IMR-90 (cell line): ENCODE measurements around the gene FNBP1. TPM values are rescaled to one million over a fixed set of nuclear protein-coding genes. Genes with fewer than 3 reads are reported as not detected.

Source experiments
- ATAC-seq: fragments of 200-7000 bp; cut with Tn5 transposase; 2 replicates; pipeline ENCODE4 v1.9.1; 2020; ENCODE audit warnings: low read depth, mild to moderate bottlenecking, moderate library complexity
- BruUV-seq: library from RNA; stranded (reverse); fragments of 400-500 nt; replicated peaks from 2 replicates; lab custom pipeline; 2021; lab: Mats Ljungman, UMichigan
- CTCF ChIA-PET: fragments of 300-600 bp; formaldehyde crosslinking; extraction: SDS; loops from one replicate; lab custom pipeline; 2021; ENCODE audit warnings: antibody characterized with exemption; lab: Yijun Ruan, JAX
- POLR2A ChIA-PET: fragments of 300-600 bp; sonication (Branson Sonifier 250); formaldehyde crosslinking; loops from one replicate; lab custom pipeline; 2022; ENCODE audit warnings: antibody characterized with exemption; ENCODE audit not compliant: unreplicated experiment; lab: Charles Lee
- DNase-seq: peaks from one replicate; pipeline ENCODE4 v3.0.0; 2013
- H2AFZ ChIP-seq: replicated peaks from 2 replicates; pipeline ENCODE3; 2013; ENCODE audit warnings: low read length, mild to moderate bottlenecking; ENCODE audit not compliant: poor library complexity
- H2AK5ac ChIP-seq: 2 replicates; pipeline ENCODE4 v1.6.1; 2013; ENCODE audit warnings: low read depth, low read length, inconsistent platforms
- H2AK9ac ChIP-seq: replicated peaks from 2 replicates; pipeline ENCODE3; 2013; ENCODE audit warnings: mild to moderate bottlenecking, low read depth, low read length, moderate library complexity; ENCODE audit not compliant: poor library complexity
- H2BK120ac ChIP-seq: 2 replicates; pipeline ENCODE4 v1.6.1; 2013; ENCODE audit warnings: low read depth, low read length, inconsistent platforms
- H2BK15ac ChIP-seq: 3 replicates; pipeline ENCODE4 v1.6.1; 2013; ENCODE audit warnings: low read depth, low read length, inconsistent platforms
- H2BK20ac ChIP-seq: 2 replicates; pipeline ENCODE4 v1.6.1; 2013; ENCODE audit warnings: low read depth, mild to moderate bottlenecking, inconsistent platforms, low read length, moderate library complexity
- H2BK5ac ChIP-seq: 2 replicates; pipeline ENCODE4 v1.6.1; 2013; ENCODE audit warnings: mild to moderate bottlenecking, low read depth, low read length, inconsistent platforms; ENCODE audit not compliant: poor library complexity, severe bottlenecking
- H3K14ac ChIP-seq: replicated peaks from 2 replicates; pipeline ENCODE4 v1.6.1; 2013; ENCODE audit warnings: low read depth, low read length, inconsistent platforms
- H3K18ac ChIP-seq: 2 replicates; pipeline ENCODE4 v1.6.1; 2013; ENCODE audit warnings: low read depth, low read length, control low read depth
- H3K23ac ChIP-seq: 2 replicates; pipeline ENCODE4 v1.6.1; 2013; ENCODE audit warnings: low read depth, low read length, inconsistent platforms
- H3K27ac ChIP-seq: 2 replicates; pipeline ENCODE4 v1.5.1; 2013; ENCODE audit warnings: mild to moderate bottlenecking, control low read depth, low read length; ENCODE audit not compliant: insufficient read depth
- H3K27me3 ChIP-seq: 2 replicates; pipeline ENCODE4 v1.6.1; 2013; ENCODE audit warnings: low read length; ENCODE audit not compliant: control insufficient read depth, insufficient read depth
- H3K36me3 ChIP-seq: 2 replicates; pipeline ENCODE4 v1.6.1; 2013; ENCODE audit warnings: low read length, mixed read lengths; ENCODE audit not compliant: control insufficient read depth, insufficient read depth
- H3K4ac ChIP-seq: 2 replicates; pipeline ENCODE4 v1.6.1; 2013; ENCODE audit warnings: low read depth, low read length, inconsistent platforms
- H3K4me1 ChIP-seq: 2 replicates; pipeline ENCODE4 v1.6.1; 2013; ENCODE audit warnings: low read length, mixed read lengths; ENCODE audit not compliant: control insufficient read depth, insufficient read depth
- H3K4me2 ChIP-seq: 2 replicates; pipeline ENCODE4 v1.6.1; 2013; ENCODE audit warnings: low read depth, mild to moderate bottlenecking, control low read depth, low read length, moderate library complexity
- H3K4me3 ChIP-seq: 2 replicates; pipeline ENCODE4 v1.5.1; 2013; ENCODE audit warnings: low read depth, mild to moderate bottlenecking, control low read depth, low read length, moderate library complexity; ENCODE audit not compliant: insufficient read depth
- H3K56ac ChIP-seq: 2 replicates; pipeline ENCODE4 v1.6.1; 2013; ENCODE audit warnings: low read length, inconsistent platforms; ENCODE audit not compliant: insufficient read depth; ENCODE audit errors: extremely low read depth
- H3K79me1 ChIP-seq, 2 experiments: 2 replicates each; pipeline ENCODE4 v1.6.1; 2013; ENCODE audit warnings: low read length in 2 of 2, inconsistent platforms in 1 of 2, low read depth in 1 of 2
- H3K9ac ChIP-seq: 2 replicates; pipeline ENCODE4 v1.6.1; 2013; ENCODE audit warnings: low read depth, low read length, control low read depth
- H3K9me1 ChIP-seq: 2 replicates; pipeline ENCODE4 v1.6.1; 2013; ENCODE audit warnings: low read length, inconsistent platforms; ENCODE audit not compliant: insufficient read depth
- H3K9me3 ChIP-seq: 2 replicates; pipeline ENCODE4 v1.6.1; 2013; ENCODE audit warnings: low read length; ENCODE audit not compliant: control insufficient read depth, insufficient read depth
- H4K20me1 ChIP-seq: 2 replicates; pipeline ENCODE4 v1.6.1; 2013; ENCODE audit warnings: low read length, inconsistent platforms; ENCODE audit not compliant: insufficient read depth
- H4K5ac ChIP-seq: 2 replicates; pipeline ENCODE4 v1.6.1; 2013; ENCODE audit warnings: mild to moderate bottlenecking, low read depth, low read length, control low read depth
- H4K8ac ChIP-seq, 2 experiments: 2 replicates each; pipeline ENCODE4 v1.6.1; 2013; ENCODE audit warnings: low read depth in 2 of 2, low read length in 2 of 2, control low read depth in 1 of 2, inconsistent platforms in 1 of 2
- H4K91ac ChIP-seq: 2 replicates; pipeline ENCODE4 v1.6.1; 2013; ENCODE audit warnings: low read depth, low read length, inconsistent platforms; ENCODE audit not compliant: insufficient read depth
- BHLHE40 ChIP-seq: fragments of 150-350 bp; IDR thresholded peaks from 2 replicates; pipeline ENCODE4 v1.6.1; 2016; ENCODE audit warnings: mild to moderate bottlenecking, low read depth, low read length
- CEBPB ChIP-seq: IDR thresholded peaks from 2 replicates; pipeline ENCODE4 v1.6.1; 2012; ENCODE audit warnings: low read depth, low read length, improper control_type of control experiment
- CHD1 ChIP-seq: IDR thresholded peaks from 2 replicates; pipeline ENCODE4 v1.6.1; 2012; ENCODE audit warnings: low read depth, low read length, improper control_type of control experiment
- ELK1 ChIP-seq: fragments of 150-350 bp; IDR thresholded peaks from 2 replicates; pipeline ENCODE4 v1.6.1; 2016; ENCODE audit warnings: low read depth, mild to moderate bottlenecking, low read length, moderate library complexity, borderline replicate concordance
- FOS ChIP-seq: fragments of 150-350 bp; IDR thresholded peaks from 2 replicates; pipeline ENCODE4 v1.6.1; 2016; ENCODE audit warnings: low read depth, low read length
- MAFK ChIP-seq: IDR thresholded peaks from 2 replicates; pipeline ENCODE4 v1.6.1; 2012; ENCODE audit warnings: low read depth, low read length, improper control_type of control experiment
- MAZ ChIP-seq: IDR thresholded peaks from 2 replicates; pipeline ENCODE4 v1.6.1; 2012; ENCODE audit warnings: low read depth, mild to moderate bottlenecking, low read length, improper control_type of control experiment, moderate library complexity, borderline replicate concordance
- MXI1 ChIP-seq: IDR thresholded peaks from 2 replicates; pipeline ENCODE4 v1.6.1; 2012; ENCODE audit warnings: low read depth, mild to moderate bottlenecking, low read length, moderate library complexity, borderline replicate concordance
- NFE2L2 ChIP-seq: fragments of 150-350 bp; IDR thresholded peaks from 2 replicates; pipeline ENCODE4 v1.6.1; 2016; ENCODE audit warnings: low read depth, mild to moderate bottlenecking, low read length
- POLR2A ChIP-seq: IDR thresholded peaks from 2 replicates; pipeline ENCODE4 v1.6.1; 2012; ENCODE audit warnings: mild to moderate bottlenecking, low read depth, low read length
- RAD21 ChIP-seq: IDR thresholded peaks from 2 replicates; pipeline ENCODE4 v1.6.1; 2012; ENCODE audit warnings: low read length, improper control_type of control experiment
- RCOR1 ChIP-seq: IDR thresholded peaks from 2 replicates; pipeline ENCODE4 v1.6.1; 2012; ENCODE audit warnings: mild to moderate bottlenecking, low read length, improper control_type of control experiment; ENCODE audit not compliant: insufficient replicate concordance
- RFX5 ChIP-seq: IDR thresholded peaks from 2 replicates; pipeline ENCODE4 v1.8.0; 2012; ENCODE audit warnings: low read depth, mild to moderate bottlenecking, low read length, moderate library complexity
- SMC3 ChIP-seq: fragments of 150-350 bp; IDR thresholded peaks from 2 replicates; pipeline ENCODE4 v1.6.1; 2016; ENCODE audit warnings: low read depth, mild to moderate bottlenecking, antibody characterized with exemption, low read length, moderate library complexity
- WGBS, 2 experiments: methylation state at CpG; one replicate each; pipeline versions ENCODE4 v1.1.5 to v1.1.7; 2013; ENCODE audit warnings: missing lambda C conversion rate in 2 of 2; ENCODE audit not compliant: insufficient read length in 1 of 2; ENCODE audit errors: extremely low coverage in 2 of 2; 5-methylcytosine and 5-hydroxymethylcytosine counted together
- dilution Hi-C: fragments of 300-500 bp; cut with HindIII; formaldehyde crosslinking; loops from one replicate; pipeline ENCODE4 v1.14.3; 2018; ENCODE audit warnings: low sequenced_read_pairs; ENCODE audit not compliant: unreplicated experiment
- in situ Hi-C: fragments of 300-500 bp; cut with MboI; formaldehyde crosslinking; loops from 3 replicates; pipeline ENCODE4 v1.14.3; 2019; ENCODE audit warnings: low sequenced_read_pairs, inconsistent platforms, mixed read lengths
- intact Hi-C: fragments of 100-400 bp; cut with micrococcal nuclease; formaldehyde crosslinking; loops from 2 replicates; pipeline ENCODE4 v1.10.0; 2022
- polyA plus RNA-seq, 3 experiments: library from polyadenylated mRNA; depleted of rRNA; stranded (reverse); fragments of >200 nt; gene quantifications; 2 replicates each; pipeline ENCODE4 v1.2.3, GENCODE V29; 2012; ENCODE audit warnings: low replicate concordance in 1 of 3
- total RNA-seq: library from RNA; depleted of rRNA; stranded (reverse); fragments of >200 nt; gene quantifications from 2 replicates; pipeline ENCODE4 v1.2.3, GENCODE V29; 2012
- TF ChIP-seq, protein P1 (sequence below): fragments of 150-350 bp; IDR thresholded peaks from 2 replicates; pipeline ENCODE4 v1.6.1; 2017; ENCODE audit warnings: mild to moderate bottlenecking, antibody characterized with exemption, low read length, low read depth
- TF ChIP-seq, protein P2 (sequence below): conservative IDR thresholded peaks from 2 replicates; pipeline ENCODE4 v1.5.1; 2012; ENCODE audit warnings: mild to moderate bottlenecking, low read depth, low read length, improper control_type of control experiment

FNBP1 gene
- total and polyA plus RNA-seq, 2 of the 4 experiments (the other 2 are of a cell fraction): 10.3 to 15.4 TPM

- no TSS peak for BruUV-seq
- no peak overlapping the region for H3K4ac ChIP-seq
- peaks cover under 1% of the 10 kb centered on the region; the same call in 1 of the 2 replicates for H4K20me1 ChIP-seq
- H3K36me3 ChIP-seq: no peaks in the 10 kb centered on the region
- H3K23ac ChIP-seq: no peak overlapping the region
- H3K4me3 ChIP-seq: no peak overlapping the region
- H4K8ac ChIP-seq: no peak overlapping the region
- TF ChIP-seq POLR2A: no peak
- no peak for TF ChIP-seq ELK1
- TF ChIP-seq CHD1: no peak
- no peak for TF ChIP-seq CEBPB
- no peak for TF ChIP-seq MXI1
- no peak for TF ChIP-seq RAD21
- no peak for TF ChIP-seq MAZ
- no peak for TF ChIP-seq NFE2L2
- TF ChIP-seq FOS: no peak
- no peak for TF ChIP-seq BHLHE40
- TF ChIP-seq RFX5: no peak
- TF ChIP-seq, protein P1, sequence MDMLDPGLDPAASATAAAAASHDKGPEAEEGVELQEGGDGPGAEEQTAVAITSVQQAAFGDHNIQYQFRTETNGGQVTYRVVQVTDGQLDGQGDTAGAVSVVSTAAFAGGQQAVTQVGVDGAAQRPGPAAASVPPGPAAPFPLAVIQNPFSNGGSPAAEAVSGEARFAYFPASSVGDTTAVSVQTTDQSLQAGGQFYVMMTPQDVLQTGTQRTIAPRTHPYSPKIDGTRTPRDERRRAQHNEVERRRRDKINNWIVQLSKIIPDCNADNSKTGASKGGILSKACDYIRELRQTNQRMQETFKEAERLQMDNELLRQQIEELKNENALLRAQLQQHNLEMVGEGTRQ: no peak
- TF ChIP-seq SMC3: no peak
- TF ChIP-seq, protein P2, sequence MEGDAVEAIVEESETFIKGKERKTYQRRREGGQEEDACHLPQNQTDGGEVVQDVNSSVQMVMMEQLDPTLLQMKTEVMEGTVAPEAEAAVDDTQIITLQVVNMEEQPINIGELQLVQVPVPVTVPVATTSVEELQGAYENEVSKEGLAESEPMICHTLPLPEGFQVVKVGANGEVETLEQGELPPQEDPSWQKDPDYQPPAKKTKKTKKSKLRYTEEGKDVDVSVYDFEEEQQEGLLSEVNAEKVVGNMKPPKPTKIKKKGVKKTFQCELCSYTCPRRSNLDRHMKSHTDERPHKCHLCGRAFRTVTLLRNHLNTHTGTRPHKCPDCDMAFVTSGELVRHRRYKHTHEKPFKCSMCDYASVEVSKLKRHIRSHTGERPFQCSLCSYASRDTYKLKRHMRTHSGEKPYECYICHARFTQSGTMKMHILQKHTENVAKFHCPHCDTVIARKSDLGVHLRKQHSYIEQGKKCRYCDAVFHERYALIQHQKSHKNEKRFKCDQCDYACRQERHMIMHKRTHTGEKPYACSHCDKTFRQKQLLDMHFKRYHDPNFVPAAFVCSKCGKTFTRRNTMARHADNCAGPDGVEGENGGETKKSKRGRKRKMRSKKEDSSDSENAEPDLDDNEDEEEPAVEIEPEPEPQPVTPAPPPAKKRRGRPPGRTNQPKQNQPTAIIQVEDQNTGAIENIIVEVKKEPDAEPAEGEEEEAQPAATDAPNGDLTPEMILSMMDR: no peak
- no peak for TF ChIP-seq RCOR1
- TF ChIP-seq MAFK: no peak
- H2AFZ ChIP-seq: no peak overlapping the region
- H3K14ac ChIP-seq: no peak overlapping the region
- no peak for DNase-seq
- H3K79me1 ChIP-seq: peaks cover 0 to 3% of the 10 kb centered on the region in 2 experiments; a peak in 2 of 4 replicates
- no peak overlapping the region for H2BK15ac ChIP-seq
- no peak overlapping the region for H2AK9ac ChIP-seq
- intact Hi-C loops: no loop called here
- no peak overlapping the region for H3K4me2 ChIP-seq
- CTCF ChIA-PET: no interaction called here
- no peak for ATAC-seq
- no peak overlapping the region for H3K56ac ChIP-seq
- in situ Hi-C loops: no loop called here
- H4K5ac ChIP-seq: no peak overlapping the region
- no peak overlapping the region for H2BK20ac ChIP-seq
- H3K9me3 ChIP-seq: no peaks in the 10 kb centered on the region
- no peak overlapping the region for H4K91ac ChIP-seq
- H2AK5ac ChIP-seq: no peak overlapping the region
- no peaks in the 10 kb centered on the region; the same call in 1 of the 2 replicates for H3K9me1 ChIP-seq
- H2BK120ac ChIP-seq: no peak overlapping the region
- no peaks in the 10 kb centered on the region for H3K4me1 ChIP-seq
- no peak overlapping the region for H2BK5ac ChIP-seq
- no peaks in the 10 kb centered on the region for H3K27me3 ChIP-seq
- POLR2A ChIA-PET: no interaction called here
- H3K27ac ChIP-seq: no peak overlapping the region
- no peak overlapping the region for H3K18ac ChIP-seq
- dilution Hi-C loops: no loop called here
- H3K9ac ChIP-seq: no peak overlapping the region
- WGBS, 2 experiments: 75% methylated on average over 4 of the region's 8 CpGs; no CpG with 5 or more reads in 1 of the 2 experiments
Measured at GRCh38 chr9:130003943-130004552, 38.9 kb downstream of the FNBP1 start.
